IMR-90 (cell line): Measurements from ENCODE around the gene SLC22A4.

Source experiments
- RFX5 ChIP-seq: IDR thresholded peaks from 2 replicates; pipeline ENCODE4 v1.8.0; 2012; ENCODE audit warnings: low read depth, mild to moderate bottlenecking, low read length, moderate library complexity
- TF ChIP-seq, protein P1 (sequence below): conservative IDR thresholded peaks from 2 replicates; pipeline ENCODE4 v1.5.1; 2012; ENCODE audit warnings: mild to moderate bottlenecking, low read depth, low read length, improper control_type of control experiment

GRCh38 chr5:132358775-132359174 lies 64.6 kb downstream of the SLC22A4 start:
- TF ChIP-seq, protein P1, sequence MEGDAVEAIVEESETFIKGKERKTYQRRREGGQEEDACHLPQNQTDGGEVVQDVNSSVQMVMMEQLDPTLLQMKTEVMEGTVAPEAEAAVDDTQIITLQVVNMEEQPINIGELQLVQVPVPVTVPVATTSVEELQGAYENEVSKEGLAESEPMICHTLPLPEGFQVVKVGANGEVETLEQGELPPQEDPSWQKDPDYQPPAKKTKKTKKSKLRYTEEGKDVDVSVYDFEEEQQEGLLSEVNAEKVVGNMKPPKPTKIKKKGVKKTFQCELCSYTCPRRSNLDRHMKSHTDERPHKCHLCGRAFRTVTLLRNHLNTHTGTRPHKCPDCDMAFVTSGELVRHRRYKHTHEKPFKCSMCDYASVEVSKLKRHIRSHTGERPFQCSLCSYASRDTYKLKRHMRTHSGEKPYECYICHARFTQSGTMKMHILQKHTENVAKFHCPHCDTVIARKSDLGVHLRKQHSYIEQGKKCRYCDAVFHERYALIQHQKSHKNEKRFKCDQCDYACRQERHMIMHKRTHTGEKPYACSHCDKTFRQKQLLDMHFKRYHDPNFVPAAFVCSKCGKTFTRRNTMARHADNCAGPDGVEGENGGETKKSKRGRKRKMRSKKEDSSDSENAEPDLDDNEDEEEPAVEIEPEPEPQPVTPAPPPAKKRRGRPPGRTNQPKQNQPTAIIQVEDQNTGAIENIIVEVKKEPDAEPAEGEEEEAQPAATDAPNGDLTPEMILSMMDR = no peak
- TF ChIP-seq RFX5 = no peak
